Measurements from ENCODE around the gene PPM1E. TPM values are rescaled to one million over a fixed set of nuclear protein-coding genes. Genes with fewer than 3 reads are reported as not detected.
"Not testable (repeated sequence)": the region's sequence is repeated elsewhere in the genome, so short reads cannot be mapped to it uniquely, and the experiment has no call there.

Gene PPM1E
- total RNA-seq, 4 donors from 2014 or later: 0.42 to 0.91 (median 0.67) TPM

DNA sequence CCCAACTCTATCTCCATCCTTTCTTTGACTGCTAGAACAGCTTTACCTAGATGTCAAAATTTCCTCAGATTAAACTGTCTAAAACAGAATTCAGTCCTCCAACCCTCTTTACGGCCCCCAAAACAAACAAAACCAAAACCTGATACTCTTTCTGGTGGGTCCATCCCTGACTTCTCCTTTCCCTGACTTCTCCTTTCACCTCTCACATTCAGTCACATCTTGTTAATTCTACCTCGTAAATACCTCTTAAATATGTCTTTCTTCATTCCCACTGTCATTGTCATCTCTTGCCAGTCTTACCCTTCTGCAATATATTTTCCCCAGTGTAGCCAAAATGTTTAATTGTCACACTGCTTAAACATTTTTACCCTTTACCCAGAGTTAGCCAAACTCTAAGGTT is 4.6 kb downstream of the PPM1E start:
- Histone ChIP-seq H3K4me1 (peaks cover 12 to 23% (median 20%) of the 10 kb centered on the region in 4 donors), H3K27ac (replicated peaks in 1 of 4) (no peak overlapping the region), H3K36me3 (no peaks in the 10 kb centered on the region), H3K9me3 (no peaks in the 10 kb centered on the region), H3K27me3 (peaks cover 0 to 70% (median 24%) of the 10 kb centered on the region in 4 donors), H3K4me3 (no peak overlapping the region)
- WGBS: 87% methylated on average over 2 of the region's 2 CpGs
- TF ChIP-seq EP300 (IDR thresholded peaks at IDR 0.05) (no peak), POLR2AphosphoS5 (IDR thresholded peaks at IDR 0.05) (no peak), POLR2A (IDR thresholded peaks at IDR 0.05; ENCODE audit: low read depth) (no peak)
- TF ChIP-seq, protein P1, sequence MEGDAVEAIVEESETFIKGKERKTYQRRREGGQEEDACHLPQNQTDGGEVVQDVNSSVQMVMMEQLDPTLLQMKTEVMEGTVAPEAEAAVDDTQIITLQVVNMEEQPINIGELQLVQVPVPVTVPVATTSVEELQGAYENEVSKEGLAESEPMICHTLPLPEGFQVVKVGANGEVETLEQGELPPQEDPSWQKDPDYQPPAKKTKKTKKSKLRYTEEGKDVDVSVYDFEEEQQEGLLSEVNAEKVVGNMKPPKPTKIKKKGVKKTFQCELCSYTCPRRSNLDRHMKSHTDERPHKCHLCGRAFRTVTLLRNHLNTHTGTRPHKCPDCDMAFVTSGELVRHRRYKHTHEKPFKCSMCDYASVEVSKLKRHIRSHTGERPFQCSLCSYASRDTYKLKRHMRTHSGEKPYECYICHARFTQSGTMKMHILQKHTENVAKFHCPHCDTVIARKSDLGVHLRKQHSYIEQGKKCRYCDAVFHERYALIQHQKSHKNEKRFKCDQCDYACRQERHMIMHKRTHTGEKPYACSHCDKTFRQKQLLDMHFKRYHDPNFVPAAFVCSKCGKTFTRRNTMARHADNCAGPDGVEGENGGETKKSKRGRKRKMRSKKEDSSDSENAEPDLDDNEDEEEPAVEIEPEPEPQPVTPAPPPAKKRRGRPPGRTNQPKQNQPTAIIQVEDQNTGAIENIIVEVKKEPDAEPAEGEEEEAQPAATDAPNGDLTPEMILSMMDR (IDR thresholded peaks at IDR 0.05): no peak
- intact Hi-C loops (cut with DNase I): no loop called here
- DNase-seq (ENCODE audit: extremely low spot score): no peak

DNA sequence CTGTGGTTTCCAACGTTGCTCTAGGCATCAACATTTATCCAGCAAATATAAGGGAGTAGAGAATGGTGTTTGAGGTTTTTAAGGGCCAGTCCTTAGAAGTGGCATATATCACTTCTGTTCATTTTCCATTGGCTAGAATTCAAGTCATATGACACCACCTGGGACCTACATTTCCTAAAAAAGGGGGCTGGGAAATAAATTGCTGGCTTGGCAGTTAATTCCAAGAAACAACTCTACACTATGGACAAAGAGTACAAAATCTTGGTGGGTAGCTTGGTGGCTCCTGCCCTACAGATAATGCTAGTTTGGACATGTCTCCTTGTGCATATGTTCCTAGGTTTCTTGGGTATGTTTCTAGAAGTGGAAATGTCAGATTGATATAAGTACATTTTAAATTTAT is 7.6 kb downstream of the PPM1E start:
- no peaks in the 10 kb centered on the region for H3K9me3 ChIP-seq
- no peak for DNase-seq (ENCODE audit: extremely low spot score)
- TF ChIP-seq EP300 (IDR thresholded peaks at IDR 0.05): no peak
- no peak for TF ChIP-seq POLR2A (IDR thresholded peaks at IDR 0.05; ENCODE audit: low read depth)
- TF ChIP-seq POLR2AphosphoS5 (IDR thresholded peaks at IDR 0.05): no peak
- TF ChIP-seq, protein P1 (IDR thresholded peaks at IDR 0.05): no peak
- 67% methylated on average over 1 of the region's 1 CpG for WGBS
- intact Hi-C loops (cut with DNase I): no loop called here
- no peak overlapping the region for H3K4me3 ChIP-seq
- H3K4me1 ChIP-seq: no peaks in the 10 kb centered on the region
- peaks cover 0 to 47% (median 5%) of the 10 kb centered on the region in 4 donors for H3K27me3 ChIP-seq
- no peak overlapping the region for H3K27ac ChIP-seq (replicated peaks in 1 of 4)
- no peaks in the 10 kb centered on the region for H3K36me3 ChIP-seq

DNA sequence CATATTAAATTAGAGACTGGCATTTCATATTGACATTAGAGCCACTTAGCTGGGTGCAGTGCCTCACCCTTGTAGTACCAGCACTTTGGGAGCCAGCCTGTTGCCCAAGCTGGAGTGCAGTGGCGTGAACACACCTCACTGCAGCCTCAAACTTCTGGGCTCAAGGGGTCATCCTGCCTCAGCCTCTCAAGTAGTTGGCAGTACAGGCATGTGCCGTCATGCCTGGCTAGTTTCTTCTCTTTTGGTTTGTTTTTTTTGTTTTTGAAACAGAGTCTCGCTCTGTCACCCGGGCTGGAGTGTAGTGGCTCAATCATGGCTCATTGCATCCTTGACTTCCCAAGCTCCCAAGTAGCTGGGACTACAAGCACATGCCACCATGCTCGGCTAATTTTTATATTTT is 8.7 kb downstream of the PPM1E start:
- no peaks in the 10 kb centered on the region for H3K4me1 ChIP-seq
- 89% methylated on average over 5 of the region's 5 CpGs for WGBS
- H3K36me3 ChIP-seq: no peaks in the 10 kb centered on the region
- no peak overlapping the region for H3K4me3 ChIP-seq
- TF ChIP-seq POLR2AphosphoS5 (IDR thresholded peaks at IDR 0.05) (no peak), EP300 (IDR thresholded peaks at IDR 0.05) (no peak), POLR2A (IDR thresholded peaks at IDR 0.05; ENCODE audit: low read depth) (no peak)
- TF ChIP-seq, protein P1 (IDR thresholded peaks at IDR 0.05): no peak
- intact Hi-C loops (cut with DNase I): no loop called here
- no peak for DNase-seq (ENCODE audit: extremely low spot score)
- H3K27me3 ChIP-seq: peaks cover 0 to 40% (median 3%) of the 10 kb centered on the region in 4 donors
- no peaks in the 10 kb centered on the region for H3K9me3 ChIP-seq
- H3K27ac ChIP-seq (replicated peaks in 1 of 4): no peak overlapping the region

DNA sequence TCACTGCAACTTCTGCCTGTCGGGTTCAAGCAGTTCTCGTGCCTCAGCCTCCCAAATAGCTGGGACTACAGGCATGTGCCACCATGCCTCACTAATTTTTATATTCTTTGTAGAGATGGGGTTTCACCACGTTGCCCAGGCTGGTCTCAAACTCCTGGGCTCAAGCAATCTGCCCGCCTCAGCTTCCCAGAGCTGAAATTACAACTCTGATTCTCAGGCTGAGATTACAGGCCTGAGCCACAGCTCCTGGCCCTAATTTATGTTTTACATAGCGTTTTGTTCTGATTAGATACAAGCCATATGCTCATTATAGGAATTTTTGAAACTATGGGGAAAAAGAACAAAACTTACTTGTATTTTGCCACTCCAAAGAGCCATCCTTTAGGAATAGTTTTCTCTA is 22.8 kb downstream of the PPM1E start:
- H3K27me3 ChIP-seq; intact Hi-C loops (cut with DNase I); H3K4me1 ChIP-seq; H3K4me3 ChIP-seq; H3K27ac ChIP-seq (replicated peaks in 1 of 4); H3K9me3 ChIP-seq; H3K36me3 ChIP-seq; DNase-seq (ENCODE audit: extremely low spot score): not testable (repeated sequence)
- WGBS: 84% methylated on average over 5 of the region's 5 CpGs

DNA sequence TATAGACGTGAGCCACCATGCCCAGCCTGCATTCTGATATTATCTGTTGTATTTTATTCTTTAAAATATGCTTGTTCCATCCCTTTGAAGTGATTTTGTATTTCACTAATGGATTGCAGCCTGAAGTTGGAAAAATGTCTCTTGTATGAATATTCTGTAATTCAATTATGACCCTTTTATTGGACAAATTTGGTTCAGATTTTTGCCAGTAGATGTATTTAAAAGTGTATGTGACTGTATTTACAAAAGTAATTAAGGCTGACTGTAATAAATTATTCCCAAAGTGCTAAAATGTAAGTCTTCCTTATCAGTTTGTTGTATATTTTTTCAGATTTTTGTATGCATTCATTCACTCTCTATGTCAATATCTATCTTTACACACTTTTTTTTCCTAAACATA is 23.8 kb downstream of the PPM1E start:
- WGBS: 75% methylated on average over 1 of the region's 1 CpG
- Histone ChIP-seq H3K36me3 (no peaks in the 10 kb centered on the region), H3K4me1 (no peaks in the 10 kb centered on the region), H3K9me3 (no peaks in the 10 kb centered on the region), H3K4me3 (no peak overlapping the region), H3K27me3 (no peaks in the 10 kb centered on the region), H3K27ac (replicated peaks in 1 of 4) (no peak overlapping the region)
- TF ChIP-seq, protein P1 (IDR thresholded peaks at IDR 0.05): no peak
- no peak for TF ChIP-seq EP300 (IDR thresholded peaks at IDR 0.05)
- TF ChIP-seq POLR2A (IDR thresholded peaks at IDR 0.05; ENCODE audit: low read depth): no peak
- no peak for TF ChIP-seq POLR2AphosphoS5 (IDR thresholded peaks at IDR 0.05)
- intact Hi-C loops (cut with DNase I): no loop called here
- no peak for DNase-seq (ENCODE audit: extremely low spot score)

Measured in esophagus muscularis mucosa (tissue), 4 donors.